ENCODE measurements around the gene UGT2B10.
"Not testable (repeated sequence)": the region's sequence is repeated elsewhere in the genome, so short reads cannot be mapped to it uniquely, and the experiment has no call there.

Gene UGT2B10

DNA sequence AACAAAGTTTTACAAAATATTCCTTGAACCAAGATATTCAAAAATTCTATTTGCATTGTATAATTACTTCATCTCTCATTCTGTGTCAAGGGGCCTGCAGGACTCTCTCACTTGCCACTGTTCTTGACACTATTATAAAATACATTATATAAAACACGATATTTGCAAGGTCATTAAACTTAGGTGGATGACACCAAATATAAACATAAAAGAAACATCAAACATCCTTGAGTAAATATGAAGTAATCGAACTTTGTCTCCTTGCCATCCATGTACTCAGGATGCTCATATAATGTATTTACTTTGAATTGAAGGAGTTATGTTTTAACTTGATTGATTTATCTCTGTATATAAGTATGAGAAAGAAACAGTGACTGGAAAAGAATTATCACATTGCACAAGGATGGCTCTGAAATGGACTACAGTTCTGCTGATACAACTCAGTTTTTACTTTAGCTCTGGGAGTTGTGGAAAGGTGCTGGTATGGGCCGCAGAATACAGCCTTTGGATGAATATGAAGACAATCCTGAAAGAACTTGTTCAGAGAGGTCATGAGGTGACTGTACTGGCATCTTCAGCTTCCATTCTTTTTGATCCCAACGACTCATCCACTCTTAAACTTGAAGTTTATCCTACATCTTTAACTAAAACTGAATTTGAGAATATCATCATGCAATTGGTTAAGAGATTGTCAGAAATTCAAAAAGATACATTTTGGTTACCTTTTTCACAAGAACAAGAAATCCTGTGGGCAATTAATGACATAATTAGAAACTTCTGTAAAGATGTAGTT is at the start of gene UGT2B10:
UGT2B10 (plus strand) TSS at position 378 of the 793 bp plus-strand sequence; CDS start at position 404, 26 bp downstream.
- DNase-seq (ENCODE audit: low read depth in 2 of 2): not testable (repeated sequence)

DNA sequence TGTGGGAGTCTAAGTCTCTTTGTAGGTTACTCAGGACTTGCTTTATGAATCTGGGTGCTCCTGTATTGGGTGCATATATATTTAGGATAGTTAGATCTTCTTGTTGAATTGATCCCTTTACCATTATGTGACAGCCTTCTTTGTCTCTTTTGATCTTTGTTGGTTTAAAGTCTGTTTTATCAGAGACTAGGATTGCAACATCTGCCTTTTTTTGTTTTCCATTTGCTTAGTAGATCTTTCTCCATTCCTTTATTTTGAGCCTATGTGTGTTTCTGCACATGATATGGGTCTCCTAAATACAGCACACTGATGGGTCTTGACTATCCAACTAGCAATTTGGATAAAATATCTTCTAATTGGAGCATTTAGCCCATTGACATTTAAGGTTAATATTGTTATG is 44.0 kb upstream of the UGT2B10 start:
- not testable (repeated sequence) for DNase-seq (ENCODE audit: low read depth in 2 of 2)

DNA sequence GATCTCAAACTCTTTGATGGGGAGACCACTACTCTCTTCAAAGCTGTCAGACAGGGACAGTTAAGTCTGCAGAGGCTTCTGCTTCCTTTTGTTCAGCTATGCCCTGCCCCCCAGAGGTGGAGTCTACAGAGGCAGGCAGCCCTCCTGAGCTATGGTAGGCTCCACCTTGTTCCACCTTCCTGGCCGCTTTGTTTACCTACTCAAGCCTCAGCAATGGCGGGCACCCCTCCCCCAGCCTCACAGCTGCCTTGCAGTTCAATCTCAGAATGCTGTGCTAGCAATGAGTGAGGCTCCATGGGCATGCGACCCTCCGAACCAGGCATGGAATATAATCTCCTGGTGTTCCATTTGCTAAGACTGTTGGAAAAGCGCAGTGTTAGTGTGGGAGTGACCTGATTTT is 42.1 kb upstream of the UGT2B10 start:
- no peak for DNase-seq (ENCODE audit: low read depth in 2 of 2)

DNA sequence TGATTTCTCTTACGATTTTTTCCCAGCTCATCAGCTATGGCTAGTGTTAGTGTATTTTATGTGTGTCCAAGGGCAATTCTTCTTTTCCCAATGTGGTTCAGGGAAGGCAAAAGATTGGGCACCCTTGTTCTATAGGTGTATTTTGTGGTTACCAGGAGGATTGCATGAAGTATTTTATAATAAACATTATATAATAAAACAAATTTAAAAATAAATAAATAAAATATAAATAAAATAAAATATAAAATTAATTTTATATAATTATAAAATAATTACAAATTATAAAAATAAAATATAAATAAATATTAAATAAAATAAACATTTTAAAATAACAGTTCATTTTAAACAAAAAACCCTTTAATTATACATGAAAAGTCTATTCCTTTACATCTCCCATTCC is 35.6 kb upstream of the UGT2B10 start:
- DNase-seq (ENCODE audit: low read depth in 2 of 2): no peak

DNA sequence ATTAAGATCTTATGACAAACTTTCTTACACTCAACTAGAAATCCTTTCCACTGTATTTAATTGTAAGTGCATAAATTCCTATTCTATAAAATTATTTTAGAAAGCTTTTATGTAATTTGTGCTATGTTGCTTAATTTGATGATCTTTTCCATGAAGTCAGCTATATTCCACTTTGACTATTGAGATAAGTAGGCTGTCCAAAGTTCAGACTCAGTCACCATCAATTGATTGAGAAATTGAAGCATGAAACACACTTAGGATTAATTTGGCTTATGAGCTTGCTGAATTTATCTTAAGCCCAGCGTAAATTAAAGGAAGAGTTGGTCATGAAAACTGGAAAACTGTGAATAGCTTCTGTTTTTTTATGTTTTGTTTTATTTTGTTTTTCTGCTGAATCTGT is 18.7 kb upstream of the UGT2B10 start:
- DNase-seq (ENCODE audit: low read depth in 2 of 2): no peak

DNA sequence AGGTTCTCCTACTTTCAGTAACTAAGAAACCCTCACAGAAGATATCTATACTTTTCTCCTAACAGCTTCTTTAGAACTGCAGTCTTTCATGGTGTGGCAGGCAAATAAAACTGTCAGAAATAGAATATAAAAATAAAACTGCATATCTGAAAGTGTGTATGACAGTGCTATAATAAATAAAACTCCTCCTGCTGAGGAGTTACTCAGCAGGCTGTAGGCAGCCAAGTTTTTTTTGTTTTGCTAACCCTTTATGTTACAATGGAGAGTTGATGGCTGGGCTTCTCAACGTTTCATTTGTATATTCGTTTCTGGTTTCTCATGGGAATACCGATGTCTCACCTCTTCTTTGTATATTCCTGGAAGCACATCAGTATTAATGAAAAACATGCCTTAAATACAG is 18.2 kb upstream of the UGT2B10 start:
- no peak for DNase-seq (ENCODE audit: low read depth in 2 of 2)

DNA sequence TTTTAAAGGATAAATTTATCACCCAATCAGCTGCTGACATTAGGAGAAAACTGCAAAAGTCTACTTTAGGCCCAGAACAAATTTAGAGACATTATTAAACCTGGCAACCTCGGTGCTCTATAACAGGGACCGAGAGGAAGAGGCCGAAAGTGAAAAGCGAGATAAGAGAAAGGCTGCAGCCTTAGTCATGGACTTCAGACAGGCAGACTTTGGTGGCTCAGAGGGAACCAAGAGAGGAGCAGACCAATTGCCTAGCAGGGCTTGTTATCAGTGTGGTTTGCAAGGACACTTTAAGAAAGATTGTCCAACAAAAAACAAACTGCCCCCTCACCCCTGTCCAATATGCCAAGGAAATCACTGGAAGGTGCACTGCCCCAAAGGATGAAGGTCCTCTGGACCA is 12.8 kb upstream of the UGT2B10 start:
- no peak for DNase-seq (ENCODE audit: low read depth in 2 of 2)

DNA sequence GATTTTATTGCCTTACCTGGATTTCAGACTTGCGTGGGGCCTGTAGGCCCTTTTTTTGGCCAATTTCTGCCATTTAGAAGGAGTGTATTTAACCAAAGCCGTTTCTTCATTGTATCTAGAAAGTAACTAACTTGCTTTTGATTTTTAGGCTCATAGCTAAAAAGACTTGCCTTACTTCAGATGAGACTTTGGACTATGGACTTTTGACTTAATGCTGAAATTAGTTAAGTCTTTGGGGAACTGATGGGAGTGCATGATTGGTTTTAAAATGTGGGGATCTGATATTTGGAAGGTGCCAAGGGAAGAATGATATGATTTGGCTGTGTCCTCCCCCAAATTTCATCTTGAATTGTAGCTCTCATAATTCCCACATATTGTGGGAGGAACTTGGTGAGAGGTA is 7.7 kb upstream of the UGT2B10 start:
- no peak for DNase-seq (ENCODE audit: low read depth in 2 of 2)

DNA sequence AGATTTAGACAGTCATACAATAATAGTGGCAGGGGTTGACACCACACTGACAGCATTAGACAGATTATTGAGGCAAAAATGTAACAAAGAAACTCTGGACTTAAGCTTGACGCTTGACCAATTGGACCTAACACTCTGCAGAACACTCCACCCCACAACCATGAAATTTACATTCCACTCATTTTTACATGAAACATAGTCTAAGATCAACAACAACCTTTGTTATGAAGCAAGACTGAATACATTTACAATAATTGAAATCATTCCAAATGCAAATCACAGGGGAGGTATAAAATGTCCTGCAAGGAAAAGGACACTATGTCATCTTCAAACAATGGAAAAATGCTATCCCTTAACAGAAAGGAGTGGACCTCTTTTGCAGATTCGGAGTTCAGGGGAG is 4.9 kb upstream of the UGT2B10 start:
- DNase-seq (ENCODE audit: low read depth in 2 of 2): no peak

DNA sequence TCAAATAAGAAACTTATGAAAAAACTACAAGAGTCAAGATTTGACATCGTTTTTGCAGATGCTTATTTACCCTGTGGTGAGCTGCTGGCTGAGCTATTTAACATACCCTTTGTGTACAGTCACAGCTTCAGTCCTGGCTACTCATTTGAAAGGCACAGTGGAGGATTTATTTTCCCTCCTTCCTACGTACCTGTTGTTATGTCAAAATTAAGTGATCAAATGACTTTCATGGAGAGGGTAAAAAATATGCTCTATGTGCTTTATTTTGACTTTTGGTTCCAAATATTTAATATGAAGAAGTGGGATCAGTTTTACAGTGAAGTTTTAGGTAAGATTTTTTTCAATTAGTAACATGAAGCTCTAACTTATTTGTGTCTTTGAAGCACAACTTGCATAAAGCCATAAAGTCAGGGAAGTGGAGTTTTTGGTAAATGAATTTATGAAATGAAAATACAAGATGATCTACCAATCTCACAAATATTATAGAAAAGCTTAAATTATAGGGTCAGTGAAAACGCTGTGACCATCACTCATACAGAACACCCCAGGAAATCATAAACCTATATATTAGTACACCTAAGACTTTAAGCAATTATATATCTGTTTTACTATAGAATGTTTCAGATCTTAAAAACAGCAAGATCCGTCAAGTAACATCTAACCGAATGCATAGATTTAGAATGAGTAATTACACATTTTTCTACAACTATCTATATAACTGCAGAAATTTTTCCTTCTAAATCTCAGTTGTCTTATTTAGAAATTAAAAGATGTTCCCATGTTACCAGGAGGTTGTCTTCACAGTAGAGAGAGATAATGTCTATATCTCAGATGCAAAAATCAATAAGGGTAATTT is 844 bp downstream of the UGT2B10 start:
- not testable (repeated sequence) for DNase-seq (ENCODE audit: low read depth in 2 of 2)

DNA sequence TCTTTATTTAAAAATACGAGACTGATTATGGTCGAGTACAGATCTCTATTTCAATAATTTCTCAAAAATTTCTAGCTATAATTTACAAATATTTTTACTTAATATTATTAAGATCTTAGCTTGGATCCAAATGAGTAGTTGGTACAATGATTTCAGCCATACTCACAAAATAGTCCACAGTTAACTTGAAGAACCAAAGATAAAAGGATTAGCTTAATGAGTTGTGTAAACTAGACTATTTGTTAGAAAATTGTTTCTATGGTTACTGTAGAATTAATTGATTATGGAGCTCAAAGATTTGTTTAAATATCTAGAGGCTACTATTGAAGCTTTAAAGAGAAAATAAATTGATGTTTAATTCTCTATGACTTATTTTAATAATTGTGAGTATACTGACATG is 1.6 kb downstream of the UGT2B10 start:
- no peak for DNase-seq (ENCODE audit: low read depth in 2 of 2)

DNA sequence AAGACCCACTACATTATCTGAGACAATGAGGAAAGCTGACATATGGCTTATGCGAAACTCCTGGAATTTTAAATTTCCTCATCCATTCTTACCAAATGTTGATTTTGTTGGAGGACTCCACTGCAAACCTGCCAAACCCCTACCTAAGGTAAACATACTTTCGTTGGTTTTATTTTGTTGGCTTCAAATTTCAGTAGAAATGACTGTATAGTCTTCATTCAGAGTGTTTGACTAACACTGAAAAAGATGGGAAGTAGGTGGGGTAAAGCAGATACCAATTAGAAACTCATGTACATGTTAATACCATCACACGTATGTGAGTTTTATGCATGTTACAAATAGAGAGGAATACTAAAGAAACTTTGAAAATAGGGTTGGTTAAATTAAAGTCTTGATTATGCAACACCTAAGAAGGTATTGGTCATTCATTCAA is 2.3 kb downstream of the UGT2B10 start:
- not testable (repeated sequence) for DNase-seq (ENCODE audit: low read depth in 2 of 2)

DNA sequence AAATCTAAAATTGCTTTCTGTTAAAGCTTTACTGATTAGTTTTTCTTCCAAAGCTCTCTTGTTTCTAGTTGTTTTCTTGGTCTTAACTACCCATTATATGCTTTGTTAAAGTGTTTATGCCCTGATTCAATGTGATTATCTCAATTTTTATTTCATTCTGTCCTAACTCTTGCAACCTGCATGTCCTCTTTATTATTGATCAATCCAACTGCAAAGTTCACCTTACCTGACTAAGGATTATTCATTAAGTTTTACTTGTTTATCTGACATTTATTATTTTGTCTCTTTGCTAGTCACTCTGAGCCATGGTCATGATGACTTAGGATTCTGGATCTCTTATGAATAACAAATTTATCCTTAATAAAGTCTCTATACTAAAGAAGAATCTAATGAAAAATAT is 15.8 kb downstream of the UGT2B10 start:
- no peak for DNase-seq (ENCODE audit: low read depth in 2 of 2)

DNA sequence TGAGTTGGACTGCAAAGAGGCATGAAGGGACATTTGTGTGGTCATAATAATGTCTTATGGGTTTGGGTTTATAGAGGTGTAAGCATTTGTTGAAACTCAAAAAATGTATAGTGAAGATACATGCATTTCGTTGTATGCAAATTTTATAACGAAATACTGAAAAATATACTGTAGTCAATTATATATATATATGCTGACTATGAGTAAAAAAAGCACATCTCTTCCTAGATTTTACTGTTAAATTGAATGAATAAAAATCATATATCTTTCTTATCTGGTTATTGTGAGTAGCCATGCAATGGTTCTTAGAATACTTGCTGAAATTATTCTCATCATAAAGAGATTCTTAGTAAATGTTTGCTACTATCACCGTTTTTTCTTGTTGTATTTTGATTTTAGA is 34.5 kb downstream of the UGT2B10 start:
- no peak for DNase-seq (ENCODE audit: low read depth in 2 of 2)

DNA sequence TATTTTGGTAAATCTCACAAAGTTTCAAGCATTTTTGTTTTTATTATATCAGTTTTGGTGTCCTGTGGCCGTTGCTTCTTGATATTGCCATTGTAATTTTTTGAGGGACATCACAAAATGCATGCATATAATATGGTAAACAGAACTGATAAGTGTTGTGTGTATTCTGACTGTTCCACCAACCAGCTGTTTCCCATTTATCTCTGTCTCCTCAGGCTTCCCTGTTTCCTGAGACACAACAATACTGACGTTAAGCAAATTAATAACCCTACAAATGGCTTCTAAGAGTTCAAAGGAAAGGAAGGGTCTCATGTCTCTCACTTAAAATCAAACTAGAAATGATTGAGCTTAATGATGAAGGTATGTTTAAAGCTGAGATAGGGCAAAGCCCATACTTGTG is 40.0 kb downstream of the UGT2B10 start:
- no peak for DNase-seq (ENCODE audit: low read depth in 2 of 2)

DNA sequence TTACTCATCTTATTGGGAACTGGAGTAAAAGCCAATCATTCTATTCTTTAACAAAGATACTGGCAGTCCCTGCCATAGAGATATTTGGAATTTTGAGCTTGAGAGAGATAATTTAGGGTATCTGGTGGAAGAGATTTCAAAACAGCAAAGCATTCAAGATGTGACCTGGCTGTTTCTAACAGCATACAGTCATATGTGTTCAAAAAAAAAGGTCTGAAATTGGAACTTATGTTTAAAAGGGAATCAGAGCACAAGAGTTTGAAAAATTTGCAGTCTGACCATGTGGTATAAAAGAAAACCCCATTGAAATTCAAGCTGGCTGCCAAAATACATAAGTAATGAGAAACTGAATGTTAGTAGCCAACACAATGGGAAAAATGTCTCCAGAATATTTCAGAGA is 42.2 kb downstream of the UGT2B10 start:
- no peak for DNase-seq (ENCODE audit: low read depth in 2 of 2)

DNA sequence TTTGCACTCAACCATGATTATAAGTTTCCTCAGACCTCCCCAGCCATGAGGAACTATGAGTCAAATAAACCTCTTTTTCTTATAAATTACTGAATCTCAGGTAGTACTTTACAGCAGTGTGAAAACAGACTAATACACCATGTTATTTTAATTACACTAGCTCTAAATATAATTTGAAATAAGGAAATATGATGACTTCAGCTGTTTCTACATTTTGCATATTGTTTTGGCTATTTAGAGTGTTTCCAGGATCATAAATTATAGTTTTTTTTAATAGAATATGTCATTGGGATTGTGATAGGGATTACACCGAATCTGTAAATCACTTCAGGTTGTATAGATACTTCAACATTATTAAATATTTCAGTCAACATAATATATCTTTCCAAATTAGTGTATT is 43.9 kb downstream of the UGT2B10 start:
- no peak for DNase-seq (ENCODE audit: low read depth in 2 of 2)

DNA sequence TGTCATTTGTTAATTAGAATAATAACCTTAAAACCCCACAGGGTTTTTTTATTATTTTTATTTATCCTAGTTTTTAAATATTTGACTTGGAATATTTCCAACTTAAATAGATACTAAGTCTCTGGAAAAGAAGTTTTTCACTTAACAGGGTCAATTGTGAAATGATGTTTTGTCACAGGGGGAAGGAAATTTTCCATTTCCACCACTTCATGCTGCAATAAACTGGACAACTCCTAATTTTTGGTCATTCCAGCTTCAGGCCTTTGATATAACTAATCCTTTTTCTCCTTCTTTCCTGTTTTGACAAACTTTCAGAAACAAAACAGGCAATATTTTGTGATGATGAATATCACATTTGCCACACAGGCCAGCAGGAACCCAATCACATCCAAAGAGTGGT is 45.3 kb downstream of the UGT2B10 start:
- no peak for DNase-seq (ENCODE audit: low read depth in 2 of 2)

DNA sequence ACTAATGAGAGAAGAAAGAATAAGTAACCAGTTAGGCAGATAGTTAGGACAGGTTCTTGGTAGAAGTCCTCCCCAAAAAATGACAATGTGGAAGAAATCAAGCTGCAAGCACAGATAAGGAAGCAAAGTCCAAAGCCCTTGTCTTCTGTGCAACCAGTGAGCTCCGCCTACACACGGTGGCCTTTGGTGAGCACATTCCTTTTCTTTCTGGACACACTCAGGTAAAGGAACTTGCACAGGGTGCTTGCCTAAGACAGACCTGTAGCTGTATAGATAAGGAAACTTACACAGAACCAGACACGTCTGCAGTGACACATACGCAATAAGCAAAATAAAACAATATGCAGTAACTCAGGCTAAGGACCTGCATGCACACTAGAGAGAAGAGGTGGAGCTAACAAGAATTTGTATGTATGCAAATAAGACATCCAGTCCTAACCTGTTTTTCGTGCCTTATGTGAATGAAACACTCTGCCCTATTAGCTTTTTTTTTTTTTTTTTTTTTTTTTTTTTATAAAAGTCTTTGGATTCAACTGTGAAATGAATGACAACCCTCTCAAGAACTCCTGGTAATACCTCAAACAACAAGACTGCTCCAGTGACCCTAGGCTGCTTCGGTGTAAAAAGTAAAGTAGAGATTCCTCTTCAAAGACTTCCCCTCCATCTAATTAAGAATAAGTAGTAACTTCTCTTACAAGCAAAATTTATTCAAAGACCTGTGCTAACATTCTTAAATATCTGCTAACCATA is 48.8 kb downstream of the UGT2B10 start:
- DNase-seq (ENCODE audit: low read depth in 2 of 2): no peak

DNA sequence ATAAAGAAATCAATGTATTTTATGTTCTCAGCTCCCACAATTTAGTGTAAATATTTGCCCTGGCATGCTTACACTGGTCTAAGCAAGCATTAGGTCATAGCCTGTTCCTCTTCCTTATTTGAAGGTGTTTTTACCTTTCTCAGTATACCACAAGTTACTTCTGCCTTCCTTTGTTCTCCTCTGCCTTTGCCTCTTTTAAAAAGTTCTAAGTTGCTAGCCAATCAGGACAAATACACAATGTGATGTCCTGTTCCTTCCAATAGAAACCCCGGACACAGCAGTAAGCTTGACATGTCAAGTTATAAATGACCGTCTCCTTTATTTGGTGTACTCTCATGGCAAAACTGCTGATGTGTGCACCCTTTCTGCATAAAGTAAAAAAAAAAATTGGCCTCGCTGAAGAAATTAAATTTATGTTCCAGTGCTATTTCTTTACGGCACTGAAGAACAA is 49.4 kb downstream of the UGT2B10 start:
- no peak for DNase-seq (ENCODE audit: low read depth in 2 of 2)

DNA sequence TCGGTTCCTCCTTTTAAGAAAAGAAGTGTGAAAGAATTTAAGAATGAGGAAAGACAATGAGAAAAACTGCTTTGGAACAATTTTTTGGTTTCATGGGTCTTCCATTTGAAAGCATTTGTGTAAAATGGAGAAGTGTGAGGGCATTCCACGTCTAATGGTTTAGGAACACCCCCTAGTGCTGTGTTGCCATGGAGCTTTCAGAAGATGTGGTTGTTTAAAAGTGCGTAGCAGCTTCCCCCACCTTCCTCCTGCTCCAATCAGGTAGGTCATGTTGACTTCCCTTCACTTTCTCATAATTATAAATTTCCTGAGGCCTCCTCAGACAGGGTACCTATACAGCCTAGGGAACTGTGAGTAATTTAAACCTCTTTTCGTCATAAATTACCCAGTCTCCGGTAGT is 50.0 kb downstream of the UGT2B10 start:
- no peak for DNase-seq (ENCODE audit: low read depth in 2 of 2)

DNA sequence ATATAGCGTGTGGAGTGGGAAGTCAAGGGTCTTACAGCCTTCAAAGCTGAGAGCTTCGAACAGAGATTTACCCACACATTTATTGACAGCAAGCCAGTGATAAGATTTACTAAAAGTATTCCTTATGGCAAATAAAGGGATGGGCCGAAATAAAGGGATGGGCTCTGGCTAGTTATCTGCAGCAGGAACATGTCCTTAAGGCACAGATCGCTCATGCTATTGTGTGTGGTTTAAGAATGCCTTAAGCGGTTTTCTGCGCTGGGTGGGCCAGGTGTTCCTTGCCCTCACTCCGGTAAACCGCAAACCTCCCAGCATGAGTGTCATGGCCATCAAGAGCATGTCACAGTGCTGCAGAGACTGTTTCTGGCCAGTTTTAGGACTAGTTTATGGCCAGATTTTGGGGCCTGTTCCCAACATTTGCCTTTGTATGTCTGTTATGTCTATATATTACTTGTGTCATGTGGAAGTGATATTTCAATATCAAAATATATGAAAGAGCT is 53.5 kb downstream of the UGT2B10 start:
- no peak for DNase-seq (ENCODE audit: low read depth in 2 of 2)
